HL-60/S4 (cell line): ENCODE results near the gene UBASH3B.

Source experiments
- in situ Hi-C: fragments of 300-500 bp; cut with MboI; formaldehyde crosslinking; loops from 2 replicates; pipeline ENCODE4 v1.14.3; 2022; ENCODE audit warnings: low sequenced_read_pairs

Gene UBASH3B

GRCh38 chr11:122703541-122704272, 48.2 kb downstream of the UBASH3B start:
- in situ Hi-C loops: no loop called here

- in situ Hi-C loops: no loop called here
Observed at GRCh38 chr11:122705396-122705795, 49.9 kb downstream of the UBASH3B start.

DNA sequence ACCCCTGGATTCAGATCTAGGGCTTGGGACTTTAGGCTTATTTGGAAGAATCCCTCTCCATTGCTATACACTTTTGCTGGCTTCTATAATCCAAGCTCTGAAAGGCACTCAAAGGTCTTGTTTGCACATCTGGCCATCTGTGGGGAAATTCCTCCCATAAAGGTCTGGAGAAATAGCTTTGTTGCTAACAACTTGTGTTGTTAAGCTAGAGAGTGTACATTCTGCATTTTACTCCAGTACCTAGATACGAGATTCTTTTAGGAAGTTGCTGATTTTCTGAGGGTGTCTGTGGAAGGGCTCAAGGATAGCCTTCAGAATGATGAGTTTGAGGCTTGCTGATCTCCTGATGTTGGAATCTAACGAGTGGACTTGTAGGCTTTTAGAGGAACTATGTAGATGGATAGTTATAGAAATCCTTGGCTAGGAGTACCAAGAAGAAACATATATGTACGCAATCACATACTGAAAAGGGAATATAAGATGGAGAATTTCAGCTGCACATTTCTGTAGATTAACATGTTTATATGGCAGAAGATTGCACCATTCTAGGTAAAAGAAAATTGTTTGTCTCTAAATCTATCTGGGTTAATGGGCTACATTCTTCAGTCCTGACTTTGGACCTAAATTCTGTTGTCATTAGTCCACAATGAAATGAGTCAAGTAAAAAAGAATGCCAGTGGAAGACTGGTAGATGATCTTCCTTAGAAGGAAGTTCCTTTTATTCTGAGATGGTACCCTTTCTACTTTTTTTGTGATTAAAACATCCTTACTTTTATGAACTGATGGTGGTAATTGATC, 51.0 kb downstream of the UBASH3B start:
- in situ Hi-C loops: no loop called here

- in situ Hi-C loops: no loop called here
Observed at GRCh38 chr11:122707111-122707510, 51.6 kb downstream of the UBASH3B start.

DNA sequence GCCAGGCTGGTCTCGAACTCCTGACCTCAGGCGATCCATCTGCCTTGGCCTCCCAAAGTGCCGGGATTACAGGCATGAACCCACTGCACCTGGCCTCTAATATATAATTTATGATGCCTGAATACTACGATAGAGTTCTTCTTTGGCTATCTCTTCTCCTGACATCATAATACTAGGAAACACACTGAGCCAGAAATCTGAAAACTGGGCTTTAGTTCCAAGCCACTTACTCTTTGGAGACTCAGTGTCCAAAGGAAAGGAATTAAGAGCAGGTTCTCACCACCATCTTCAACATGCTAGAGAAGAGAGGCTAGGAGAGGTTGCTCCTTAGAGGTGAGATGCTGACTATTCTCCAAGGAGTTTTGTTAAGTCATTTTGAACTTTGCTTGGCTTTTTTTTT, 52.4 kb downstream of the UBASH3B start:
- in situ Hi-C loops: no loop called here

DNA sequence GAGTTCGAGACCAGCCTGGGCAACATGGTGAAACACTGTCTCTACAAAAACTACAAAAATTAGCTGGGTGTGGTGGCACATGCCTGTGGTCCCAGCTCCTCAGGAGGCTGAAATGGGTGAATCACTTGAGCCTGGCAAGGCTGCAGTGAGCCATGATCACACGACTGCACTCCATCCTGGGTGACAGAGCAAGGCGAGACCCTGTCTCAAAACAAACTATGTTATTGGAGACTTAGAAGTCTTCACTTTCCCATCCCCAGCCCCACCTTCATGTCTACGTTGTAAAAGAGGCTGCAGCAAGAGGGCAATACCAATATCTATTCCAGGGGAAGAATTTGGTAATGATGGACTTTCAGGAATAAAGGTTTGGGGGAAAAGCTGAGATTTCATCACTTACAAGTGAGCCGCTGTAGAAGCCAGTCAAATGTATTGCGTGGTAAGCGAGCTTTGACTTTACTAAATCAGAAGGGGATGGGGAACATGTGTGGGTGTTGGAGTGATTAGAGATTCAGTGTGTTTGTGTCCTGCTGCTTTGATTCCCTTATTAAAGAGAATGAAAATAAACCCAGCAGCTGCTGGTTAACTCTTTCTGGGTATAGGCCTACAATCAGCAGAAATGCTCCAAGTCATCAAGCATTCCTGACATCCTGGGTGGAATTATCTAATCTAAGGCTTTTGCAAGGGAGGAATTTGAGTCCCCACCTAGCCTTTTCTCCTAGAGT, 53.7 kb downstream of the UBASH3B start:
- in situ Hi-C loops: no loop called here

GRCh38 chr11:122711362-122711761, 55.8 kb downstream of the UBASH3B start:
- in situ Hi-C loops: no loop called here

DNA sequence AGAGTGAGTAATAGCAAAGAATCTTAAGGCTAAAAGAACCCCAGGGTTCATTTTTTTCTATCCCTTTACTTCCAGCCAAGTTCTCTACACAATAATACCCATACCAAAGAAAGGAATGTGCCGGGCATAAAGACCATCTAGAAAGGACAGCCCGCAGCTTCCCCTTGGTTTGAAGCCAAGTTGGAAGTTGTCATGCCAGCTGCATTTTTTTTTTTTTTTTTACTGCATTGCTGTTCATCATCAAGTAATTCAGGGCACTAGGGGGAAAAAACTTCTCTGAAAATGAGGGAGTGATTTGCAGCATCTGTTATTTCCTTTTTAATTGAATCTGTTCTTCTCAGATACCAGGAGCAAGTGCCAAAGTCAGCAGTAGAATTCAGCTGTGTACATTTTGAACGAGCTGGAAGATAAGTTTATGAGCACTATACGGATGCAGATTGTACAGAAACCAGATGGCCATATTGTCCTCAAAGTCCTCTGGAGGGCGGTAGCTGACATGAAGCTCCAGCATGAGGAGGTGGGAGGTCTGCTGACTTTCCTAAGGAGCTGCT, 56.4 kb downstream of the UBASH3B start:
- in situ Hi-C loops: no loop called here

- in situ Hi-C loops: no loop called here
Observed at GRCh38 chr11:122714004-122714403, 58.5 kb downstream of the UBASH3B start.

- in situ Hi-C loops: no loop called here
Observed at GRCh38 chr11:122714484-122714883, 59.0 kb downstream of the UBASH3B start.

- in situ Hi-C loops: no loop called here
Observed at GRCh38 chr11:122715548-122716440, 60.3 kb downstream of the UBASH3B start.

DNA sequence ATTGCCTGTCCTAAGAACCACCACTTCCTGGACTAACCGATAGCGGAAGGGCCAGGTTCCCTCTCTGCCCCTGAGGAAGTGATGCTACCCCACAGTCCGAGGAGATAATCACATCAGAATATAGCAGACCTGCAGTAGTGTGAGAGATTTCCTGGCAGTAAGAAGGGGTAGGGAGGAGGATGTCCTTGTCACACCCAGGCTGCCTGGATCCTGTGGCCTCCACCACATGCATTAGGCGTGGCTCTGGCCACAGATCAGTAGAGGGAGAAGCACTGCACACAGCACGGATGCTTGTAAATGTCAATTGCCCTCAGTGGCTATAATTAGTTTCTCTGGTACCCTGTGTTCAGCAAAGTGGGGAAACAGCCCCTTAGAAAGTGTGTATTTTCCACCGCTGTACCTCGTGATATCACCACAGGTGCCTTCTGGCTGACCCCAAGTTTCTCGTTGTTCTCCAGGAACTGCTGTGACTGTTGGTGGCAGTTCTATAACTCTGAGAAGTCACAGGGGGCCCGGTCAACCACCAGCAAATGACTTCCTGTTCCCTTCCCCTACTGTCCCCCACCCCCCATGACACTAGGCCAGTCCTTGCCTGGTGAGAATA, 61.8 kb downstream of the UBASH3B start:
- in situ Hi-C loops: no loop called here

DNA sequence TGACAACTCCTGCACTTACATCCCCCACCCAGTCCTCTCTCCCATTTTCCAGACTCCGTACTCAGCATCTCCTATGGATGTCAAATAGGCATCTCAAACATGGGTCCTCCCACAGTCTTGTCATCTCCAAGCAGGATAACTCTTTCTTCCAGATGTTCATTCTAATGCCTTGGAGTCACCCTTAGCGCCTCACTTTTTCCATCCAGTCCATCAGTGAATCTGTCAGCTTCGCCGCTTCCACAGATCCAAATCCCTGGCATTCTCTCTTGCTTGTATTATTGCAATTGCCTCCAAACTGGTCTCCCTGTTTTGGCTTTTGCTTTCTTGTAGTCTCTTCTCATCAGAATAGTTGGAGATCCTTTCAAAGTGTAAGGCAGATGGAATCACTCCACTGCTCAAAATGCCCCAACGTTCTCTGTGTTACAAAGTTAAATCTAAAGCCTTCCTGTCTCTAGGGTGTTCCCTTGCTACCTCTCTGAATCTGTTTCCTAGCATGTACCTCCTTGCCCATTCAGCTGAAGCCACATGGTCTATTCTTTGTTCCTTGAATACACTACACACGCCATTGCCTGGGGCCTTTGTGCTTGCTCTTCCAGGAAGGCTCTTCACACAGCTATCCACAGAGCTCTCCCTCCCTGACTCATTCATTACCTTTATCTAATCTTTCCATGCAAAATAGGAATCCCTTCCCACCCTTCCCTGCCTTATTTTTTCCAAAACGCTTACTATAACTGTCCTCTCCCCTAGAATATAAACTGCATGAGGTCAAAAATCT, 64.8 kb downstream of the UBASH3B start:
- in situ Hi-C loops: no loop called here

GRCh38 chr11:122721201-122721963, 65.9 kb downstream of the UBASH3B start:
- in situ Hi-C loops: no loop called here

DNA sequence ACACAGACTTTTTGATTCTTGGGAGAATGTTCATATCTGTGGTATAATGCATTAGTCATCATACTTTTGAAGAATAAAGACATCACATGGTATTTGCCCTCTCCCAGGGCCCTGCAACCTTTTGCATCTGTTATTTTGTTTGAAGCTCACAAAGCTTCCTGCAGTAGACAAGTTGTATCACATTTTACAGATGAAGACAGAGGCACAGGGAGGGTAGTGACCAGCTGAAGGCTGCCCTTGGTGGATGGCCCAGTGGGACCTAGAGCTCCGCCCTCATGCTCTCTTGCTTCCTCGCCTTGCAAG, 66.4 kb downstream of the UBASH3B start:
- in situ Hi-C loops: no loop called here

- in situ Hi-C loops: no loop called here
Observed at GRCh38 chr11:122723106-122723505, 67.6 kb downstream of the UBASH3B start.

DNA sequence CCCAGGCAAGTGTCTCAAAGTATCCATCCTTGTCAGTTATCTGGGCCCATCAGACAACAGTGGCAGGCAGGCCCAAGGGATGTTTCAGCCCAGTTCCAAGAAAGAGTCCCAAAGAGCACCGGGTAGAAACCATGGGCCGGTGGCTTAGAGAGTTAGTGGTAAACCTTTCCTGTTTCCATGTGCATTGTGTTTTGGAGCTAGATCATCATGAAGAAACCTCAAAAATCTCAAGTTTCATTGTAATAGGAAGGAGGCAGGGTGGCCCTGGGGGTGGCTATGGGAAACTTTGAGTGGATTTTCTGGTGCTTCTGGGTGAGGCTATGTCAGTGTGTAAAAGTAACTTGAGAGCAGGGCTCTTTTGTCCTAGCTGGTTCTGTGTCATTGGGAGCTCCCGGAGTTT, 68.1 kb downstream of the UBASH3B start:
- in situ Hi-C loops: no loop called here

DNA sequence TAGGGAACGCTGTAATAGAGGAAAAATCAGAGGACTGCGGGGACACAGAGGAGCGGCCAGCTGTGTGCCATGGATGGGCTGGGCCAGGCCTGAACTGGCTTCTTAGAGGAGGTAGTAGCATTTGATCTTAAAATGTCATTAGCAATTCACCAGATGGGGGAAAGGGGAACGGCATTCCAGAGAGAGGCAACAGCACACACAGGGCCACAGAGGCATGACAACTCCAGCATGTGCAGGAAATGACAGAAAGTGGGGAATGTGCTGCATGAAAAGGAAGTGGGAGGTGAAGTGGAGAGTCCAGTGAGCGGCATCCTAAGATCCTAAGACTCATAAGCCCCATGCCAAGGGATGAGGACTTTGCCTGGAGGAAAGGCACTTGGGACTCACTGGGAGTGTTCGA, 69.0 kb downstream of the UBASH3B start:
- in situ Hi-C loops: no loop called here

DNA sequence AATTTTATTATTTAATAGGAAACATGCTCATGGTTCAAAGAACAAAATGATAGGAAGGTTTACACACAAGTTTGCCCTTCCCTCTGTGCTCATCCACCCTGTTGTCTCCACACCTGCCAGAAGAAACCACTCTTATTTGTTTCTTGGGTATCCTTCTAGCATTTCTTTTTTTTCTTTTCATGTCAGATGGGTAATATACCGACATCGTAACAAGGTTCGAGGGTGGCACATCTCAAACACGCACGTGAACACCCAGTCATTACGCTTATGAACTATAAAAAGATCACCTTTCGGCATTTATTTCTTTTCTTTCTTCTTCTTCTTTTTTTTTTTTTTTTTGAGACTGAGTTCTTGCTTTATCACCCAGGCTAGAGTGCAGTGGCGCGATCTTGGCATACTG, 70.5 kb downstream of the UBASH3B start:
- in situ Hi-C loops: no loop called here
